Measurements from ENCODE around the gene ART1. TPM values are rescaled to one million over a fixed set of nuclear protein-coding genes. Genes with fewer than 3 reads are reported as not detected.
"Not testable (repeated sequence)": the region's sequence is repeated elsewhere in the genome, so short reads cannot be mapped to it uniquely, and the experiment has no call there.

ART1 gene
- not detected in 2 replicates for total RNA-seq

DNA sequence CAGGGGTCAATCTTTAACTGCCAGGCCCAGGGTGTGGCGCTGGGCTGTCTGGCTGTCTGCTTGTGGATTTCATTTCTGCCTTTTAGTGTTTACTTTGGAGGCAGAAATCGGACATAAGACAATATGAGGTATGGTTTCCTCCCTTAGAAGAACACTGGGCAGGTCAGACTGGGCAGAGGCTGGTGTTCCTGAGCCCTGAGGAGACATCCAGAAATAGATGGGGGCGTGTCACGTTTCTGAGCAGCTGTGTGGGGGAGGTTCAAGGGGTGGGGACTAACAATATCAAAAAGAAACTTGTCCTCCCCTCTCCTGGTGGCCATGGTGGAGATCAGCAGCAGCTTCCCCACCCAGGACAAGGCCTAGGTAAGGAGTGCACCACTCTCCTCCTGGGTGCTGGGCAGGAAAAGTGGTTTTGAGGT, at the start of gene ART1:
Gene ART1 (plus strand): TSS at position 312 of the 419 bp plus-strand sequence. CDS start 14,086 bp downstream, outside the sequence.
- POLR2A ChIA-PET: no interaction called here
- Mint-ChIP-seq H3K36me3 (ENCODE audit: low read depth) (no peaks in the 10 kb centered on the region), H3K9me3 (no peaks in the 10 kb centered on the region), H3K27ac (no peak within 1 kb of the TSS), H3K27me3 (peaks cover 61% of the 10 kb centered on the region), H3K4me3 (no peak within 1 kb of the TSS), H3K4me1 (peaks cover 9% of the 10 kb centered on the region)
- CTCF ChIA-PET: no interaction called here
- DNase-seq: no peak
- no peak for ATAC-seq (ENCODE audit: low read depth)
- TF ChIP-seq, protein P1, sequence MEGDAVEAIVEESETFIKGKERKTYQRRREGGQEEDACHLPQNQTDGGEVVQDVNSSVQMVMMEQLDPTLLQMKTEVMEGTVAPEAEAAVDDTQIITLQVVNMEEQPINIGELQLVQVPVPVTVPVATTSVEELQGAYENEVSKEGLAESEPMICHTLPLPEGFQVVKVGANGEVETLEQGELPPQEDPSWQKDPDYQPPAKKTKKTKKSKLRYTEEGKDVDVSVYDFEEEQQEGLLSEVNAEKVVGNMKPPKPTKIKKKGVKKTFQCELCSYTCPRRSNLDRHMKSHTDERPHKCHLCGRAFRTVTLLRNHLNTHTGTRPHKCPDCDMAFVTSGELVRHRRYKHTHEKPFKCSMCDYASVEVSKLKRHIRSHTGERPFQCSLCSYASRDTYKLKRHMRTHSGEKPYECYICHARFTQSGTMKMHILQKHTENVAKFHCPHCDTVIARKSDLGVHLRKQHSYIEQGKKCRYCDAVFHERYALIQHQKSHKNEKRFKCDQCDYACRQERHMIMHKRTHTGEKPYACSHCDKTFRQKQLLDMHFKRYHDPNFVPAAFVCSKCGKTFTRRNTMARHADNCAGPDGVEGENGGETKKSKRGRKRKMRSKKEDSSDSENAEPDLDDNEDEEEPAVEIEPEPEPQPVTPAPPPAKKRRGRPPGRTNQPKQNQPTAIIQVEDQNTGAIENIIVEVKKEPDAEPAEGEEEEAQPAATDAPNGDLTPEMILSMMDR (IDR thresholded peaks at IDR 0.05): no peak
- intact Hi-C loops (cut with micrococcal nuclease): no loop called here

DNA sequence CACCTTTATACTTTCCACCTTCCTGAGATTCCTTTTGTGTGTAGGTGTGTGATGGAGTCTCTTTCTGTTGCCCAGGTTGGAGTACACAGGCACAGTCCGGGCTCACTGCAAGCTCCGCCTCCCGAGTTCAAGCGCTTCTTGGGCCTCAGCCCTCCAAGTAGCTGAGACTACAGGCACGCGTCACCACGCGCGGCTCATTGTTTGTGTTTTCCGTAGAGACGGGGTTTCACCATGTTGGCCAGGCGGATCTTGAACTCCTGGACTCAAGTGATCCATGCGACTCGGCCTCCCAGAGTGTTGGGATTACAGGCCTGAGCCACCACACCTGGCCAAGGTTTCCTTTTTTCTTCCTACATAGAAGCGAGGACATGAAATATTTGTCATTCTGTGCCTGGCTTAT, 47.2 kb upstream of the ART1 start:
- H3K36me3 Mint-ChIP-seq (ENCODE audit: low read depth); POLR2A ChIA-PET; ATAC-seq (ENCODE audit: low read depth); DNase-seq; H3K4me3 Mint-ChIP-seq; H3K27me3 Mint-ChIP-seq; H3K9me3 Mint-ChIP-seq; intact Hi-C loops (cut with micrococcal nuclease); H3K27ac Mint-ChIP-seq; CTCF ChIA-PET; H3K4me1 Mint-ChIP-seq: not testable (repeated sequence)

DNA sequence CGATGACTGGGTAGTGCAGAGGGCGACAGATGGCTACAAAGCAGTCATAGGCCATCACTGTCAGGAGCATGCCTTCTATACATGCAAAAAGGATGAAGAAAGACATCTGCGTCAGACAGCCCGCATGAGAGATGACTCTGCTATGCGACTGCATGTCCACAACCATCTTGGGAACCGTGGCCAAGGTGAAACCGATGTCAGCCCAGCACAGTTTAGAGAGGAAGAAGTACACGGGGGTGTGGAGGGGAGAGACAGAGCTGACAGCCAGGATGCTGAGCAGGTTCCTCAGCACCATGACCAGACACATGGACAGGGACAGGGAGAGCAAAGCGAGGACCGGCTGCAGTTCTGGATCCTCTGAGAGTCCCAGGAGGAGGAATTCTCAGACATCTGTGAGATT, 44.7 kb upstream of the ART1 start:
- H3K27ac Mint-ChIP-seq; H3K27me3 Mint-ChIP-seq; ATAC-seq (ENCODE audit: low read depth); H3K36me3 Mint-ChIP-seq (ENCODE audit: low read depth); CTCF ChIA-PET; POLR2A ChIA-PET; DNase-seq; H3K4me3 Mint-ChIP-seq; H3K4me1 Mint-ChIP-seq; intact Hi-C loops (cut with micrococcal nuclease); H3K9me3 Mint-ChIP-seq: not testable (repeated sequence)

DNA sequence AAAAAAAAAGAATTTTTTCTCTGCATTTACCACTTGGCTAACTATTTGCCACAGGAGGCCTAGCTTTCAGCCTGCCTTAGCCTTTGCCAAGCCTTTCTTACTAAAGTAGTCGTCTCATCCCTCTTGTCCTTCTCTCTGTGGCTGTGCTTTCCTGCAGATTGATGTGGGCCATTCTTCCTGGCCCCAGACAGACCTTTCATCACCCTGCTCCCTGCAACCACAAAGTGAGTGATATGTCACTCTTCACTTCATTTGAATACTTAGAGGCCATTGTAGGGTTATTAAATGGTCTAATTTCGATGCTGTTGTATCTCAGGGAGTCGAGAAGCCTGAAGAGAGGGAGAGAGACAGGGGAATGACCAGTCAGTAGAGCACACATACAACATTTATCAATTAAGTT, 40.8 kb upstream of the ART1 start:
- no peaks in the 10 kb centered on the region for H3K27me3 Mint-ChIP-seq
- H3K4me1 Mint-ChIP-seq: no peaks in the 10 kb centered on the region
- intact Hi-C loops (cut with micrococcal nuclease): no loop called here
- ChIA-PET CTCF (no interaction called here), POLR2A (no interaction called here)
- DNase-seq (no peak), ATAC-seq (ENCODE audit: low read depth) (no peak)
- TF ChIP-seq, protein P1 (IDR thresholded peaks at IDR 0.05): no peak
- H3K36me3 Mint-ChIP-seq (ENCODE audit: low read depth): no peaks in the 10 kb centered on the region
- H3K4me3 Mint-ChIP-seq: no peak overlapping the region
- no peak overlapping the region for H3K27ac Mint-ChIP-seq
- no peaks in the 10 kb centered on the region for H3K9me3 Mint-ChIP-seq

GRCh38 chr11:3605283-3605662, 39.7 kb upstream of the ART1 start:
- TF ChIP-seq, protein P1 (IDR thresholded peaks at IDR 0.05): no peak
- H3K36me3 Mint-ChIP-seq (ENCODE audit: low read depth): no peaks in the 10 kb centered on the region
- no peak overlapping the region for H3K4me3 Mint-ChIP-seq
- ATAC-seq (ENCODE audit: low read depth) (no peak), DNase-seq (no peak)
- intact Hi-C loops (cut with micrococcal nuclease): no loop called here
- no peaks in the 10 kb centered on the region for H3K4me1 Mint-ChIP-seq
- ChIA-PET POLR2A (no interaction called here), CTCF (no interaction called here)
- H3K27ac Mint-ChIP-seq: no peak overlapping the region
- H3K27me3 Mint-ChIP-seq: no peaks in the 10 kb centered on the region
- H3K9me3 Mint-ChIP-seq: no peaks in the 10 kb centered on the region

GRCh38 chr11:3605771-3606203, 39.1 kb upstream of the ART1 start:
- ChIA-PET POLR2A (no interaction called here), CTCF (no interaction called here)
- TF ChIP-seq, protein P1 (IDR thresholded peaks at IDR 0.05): no peak
- DNase-seq (no peak), ATAC-seq (ENCODE audit: low read depth) (no peak)
- no peak overlapping the region for H3K27ac Mint-ChIP-seq
- intact Hi-C loops (cut with micrococcal nuclease): no loop called here
- no peaks in the 10 kb centered on the region for H3K27me3 Mint-ChIP-seq
- H3K9me3 Mint-ChIP-seq: no peaks in the 10 kb centered on the region
- H3K36me3 Mint-ChIP-seq (ENCODE audit: low read depth): no peaks in the 10 kb centered on the region
- H3K4me3 Mint-ChIP-seq: no peak overlapping the region
- no peaks in the 10 kb centered on the region for H3K4me1 Mint-ChIP-seq

Data from activated B cell treated with CpG ODN at 0.5 μM for 24 hours (primary cell).